SU-DHL-6 (cell line): ENCODE measurements around the gene PUS10.
"Not testable (repeated sequence)": the region's sequence is repeated elsewhere in the genome, so short reads cannot be mapped to it uniquely, and the experiment has no call there.

Source experiments
- H2AFZ ChIP-seq: fragments of 200-600 bp; sonication (generic); 2 replicates; pipeline ENCODE4 v1.6.1; 2014; ENCODE audit warnings: low read depth, mild to moderate bottlenecking, moderate library complexity, mixed read lengths, antibody characterized with exemption, low read length; ENCODE audit not compliant: severe bottlenecking
- H3F3A ChIP-seq: fragments of 200-600 bp; shearing (Covaris generic); 2 replicates; pipeline ENCODE4 v1.6.0; 2016; ENCODE audit warnings: antibody characterized with exemption, mild to moderate bottlenecking; ENCODE audit not compliant: insufficient read depth
- H3K27ac ChIP-seq: fragments of 200-600 bp; sonication (generic); 2 replicates; pipeline ENCODE4 v1.5.1; 2016; ENCODE audit warnings: low read depth, mild to moderate bottlenecking, low read length, moderate library complexity, mixed read lengths
- H3K27me3 ChIP-seq: fragments of 200-600 bp; sonication (generic), shearing (Covaris generic); 2 replicates; pipeline ENCODE4 v1.6.0; 2014; ENCODE audit warnings: mild to moderate bottlenecking, low read length
- H3K36me3 ChIP-seq: fragments of 200-600 bp; sonication (generic); 2 replicates; pipeline ENCODE4 v1.6.1; 2014; ENCODE audit warnings: mild to moderate bottlenecking, low read length, mixed read lengths
- H3K4me2 ChIP-seq: fragments of 300-600, 200-600 bp; shearing (Covaris generic), sonication (generic); 2 replicates; pipeline ENCODE4 v1.6.0; 2014; ENCODE audit warnings: low read length, low read depth, mild to moderate bottlenecking; ENCODE audit not compliant: poor library complexity, severe bottlenecking
- H3K4me3 ChIP-seq: fragments of 200-600 bp; sonication (generic); 2 replicates; pipeline ENCODE4 v1.5.1; 2014; ENCODE audit warnings: antibody characterized with exemption, low read length, mild to moderate bottlenecking, mixed read lengths; ENCODE audit not compliant: insufficient read depth, poor library complexity, severe bottlenecking
- H3K79me2 ChIP-seq: fragments of 200-600 bp; sonication (generic); 2 replicates; pipeline ENCODE4 v1.6.1; 2014; ENCODE audit warnings: mild to moderate bottlenecking, low read length, moderate library complexity; ENCODE audit not compliant: insufficient read depth
- H3K9ac ChIP-seq: fragments of 200-600 bp; sonication (generic); 2 replicates; pipeline ENCODE4 v1.7.0; 2014; ENCODE audit warnings: mild to moderate bottlenecking, low read length
- H3K9me2 ChIP-seq: fragments of 200-600 bp; sonication (generic); replicated peaks from 2 replicates; pipeline ENCODE4 v1.6.1; 2014; ENCODE audit warnings: low read length; ENCODE audit not compliant: insufficient read depth
- H3K9me3 ChIP-seq: fragments of 200-600 bp; sonication (generic); 2 replicates; pipeline ENCODE4 v1.6.1; 2014; ENCODE audit warnings: low read length, mixed read lengths; ENCODE audit not compliant: insufficient read depth
- H4K20me1 ChIP-seq: fragments of 200-600 bp; sonication (generic); 2 replicates; pipeline ENCODE4 v1.6.1; 2014; ENCODE audit warnings: low read depth, mild to moderate bottlenecking, antibody characterized with exemption, low read length, moderate library complexity, mixed read lengths
- CTCF ChIP-seq: fragments of 200-600 bp; sonication (generic); IDR thresholded peaks from one replicate; pipeline ENCODE4 v1.5.1; 2017; ENCODE audit warnings: antibody characterized with exemption, mild to moderate bottlenecking, low read length, moderate library complexity; ENCODE audit not compliant: insufficient read depth, poor library complexity, severe bottlenecking
- EZH2phosphoT487 ChIP-seq: fragments of 200-600 bp; sonication (generic), shearing (Covaris generic); conservative IDR thresholded peaks from 2 replicates; pipeline ENCODE4 v1.6.1; 2018; ENCODE audit warnings: mild to moderate bottlenecking, antibody characterized with exemption, low read length, moderate library complexity, mixed read lengths

PUS10 gene

DNA sequence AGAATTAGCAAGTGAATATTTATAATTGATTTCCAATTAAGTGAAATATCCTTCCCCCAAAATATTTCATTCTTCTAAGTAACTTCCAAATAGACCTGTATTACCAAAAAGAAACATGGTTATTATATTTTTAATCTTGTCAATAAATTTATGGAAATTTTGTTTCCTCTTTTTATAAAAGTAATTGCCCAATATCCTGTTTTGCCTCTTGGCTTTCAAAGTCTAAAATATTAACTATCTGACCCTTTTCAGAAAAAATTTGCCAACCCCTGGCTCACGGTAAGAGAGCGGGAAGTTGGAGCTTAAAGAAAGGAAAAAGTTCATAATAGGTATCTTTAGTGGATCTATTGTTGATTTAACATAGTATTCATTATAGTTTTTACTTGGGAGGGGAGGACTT, 27.2 kb upstream of the PUS10 start:
- H4K20me1 ChIP-seq: no peaks in the 10 kb centered on the region
- 0 out of 2 replicates have a peak, but pooled peaks cover 7% of the 10 kb centered on the region for H3K79me2 ChIP-seq
- H3K4me2 ChIP-seq: no peak overlapping the region

DNA sequence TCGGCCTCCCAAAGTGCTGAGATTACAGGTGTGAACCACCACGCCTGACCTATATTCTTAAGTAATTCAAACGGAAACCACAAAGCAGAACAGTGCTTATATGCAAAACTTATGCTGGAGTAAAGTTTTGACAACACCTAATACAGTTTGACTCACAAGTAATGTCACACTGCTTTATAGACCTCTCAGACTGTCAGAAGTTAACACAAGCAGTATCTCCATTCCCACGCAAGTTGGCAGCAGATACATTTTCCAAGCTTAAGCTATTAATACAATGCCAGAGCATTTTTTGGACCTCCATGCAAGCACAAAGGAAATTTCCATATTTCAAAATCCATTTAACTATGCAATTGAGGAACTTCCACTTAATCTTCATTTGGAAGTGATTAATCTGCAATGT, 26.6 kb upstream of the PUS10 start:
- Histone ChIP-seq H3K9me2 (no peaks in the 10 kb centered on the region), H3K36me3 (peaks cover 30% of the 10 kb centered on the region), H3K27me3 (no peaks in the 10 kb centered on the region), H3K9ac (no peak overlapping the region), H3K79me2 (0 out of 2 replicates have a peak, but pooled peaks cover 7% of the 10 kb centered on the region), H3F3A (no peaks in the 10 kb centered on the region; the same call in 1 of the 2 replicates), H3K4me2 (no peak overlapping the region), H4K20me1 (no peaks in the 10 kb centered on the region), H3K9me3 (no peaks in the 10 kb centered on the region), H3K27ac (no peak overlapping the region), H2AFZ (no peak overlapping the region), H3K4me3 (no peak overlapping the region)
- TF ChIP-seq CTCF (no peak), EZH2phosphoT487 (no peak)

More for the DNA sequence above, 27.2 kb upstream of the PUS10 start:
- Histone ChIP-seq H3K4me3 (no peak overlapping the region), H3K27me3 (no peaks in the 10 kb centered on the region), H3K9me3 (no peaks in the 10 kb centered on the region), H3F3A (no peaks in the 10 kb centered on the region; the same call in 1 of the 2 replicates), H3K9me2 (no peaks in the 10 kb centered on the region), H3K27ac (no peak overlapping the region), H3K36me3 (peaks cover 30% of the 10 kb centered on the region), H2AFZ (no peak overlapping the region), H3K9ac (no peak overlapping the region)
- TF ChIP-seq EZH2phosphoT487: no peak
- TF ChIP-seq CTCF: no peak

GRCh38 chr2:61042807-61043206, 24.8 kb upstream of the PUS10 start:
- Histone ChIP-seq H3K4me3 (no peak overlapping the region), H3K4me2 (no peak overlapping the region), H3K9me3 (no peaks in the 10 kb centered on the region), H3K79me2 (0 out of 2 replicates have a peak, but pooled peaks cover 7% of the 10 kb centered on the region), H2AFZ (no peak overlapping the region), H3K9ac (no peak overlapping the region), H3F3A (no peaks in the 10 kb centered on the region; the same call in 1 of the 2 replicates), H4K20me1 (no peaks in the 10 kb centered on the region), H3K9me2 (no peaks in the 10 kb centered on the region), H3K27ac (no peak overlapping the region), H3K36me3 (peaks cover 15% of the 10 kb centered on the region), H3K27me3 (no peaks in the 10 kb centered on the region)
- TF ChIP-seq EZH2phosphoT487 (no peak), CTCF (no peak)

DNA sequence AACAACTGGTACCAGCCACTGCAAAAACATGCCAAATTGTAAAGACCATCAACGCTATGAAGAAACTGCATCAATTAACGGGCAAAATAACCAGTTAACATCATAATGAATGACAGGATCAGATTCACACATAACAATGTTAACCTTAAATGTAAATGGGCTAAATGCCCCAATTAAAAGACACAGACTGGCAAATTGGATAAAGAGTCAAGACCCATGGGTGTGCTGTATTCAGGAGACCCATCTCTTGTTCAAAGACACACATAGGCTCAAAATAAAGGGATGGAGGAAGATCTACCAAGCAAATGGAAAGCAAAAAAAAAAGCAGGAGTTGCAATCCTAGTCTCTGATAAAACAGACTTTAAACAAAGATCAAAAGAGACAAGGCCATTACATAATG, 18.6 kb upstream of the PUS10 start:
- not testable (repeated sequence) for H2AFZ ChIP-seq, H3K79me2 ChIP-seq, H3K4me3 ChIP-seq, H3K4me2 ChIP-seq, H3K9me3 ChIP-seq, H4K20me1 ChIP-seq, H3K9me2 ChIP-seq, H3F3A ChIP-seq, H3K9ac ChIP-seq, H3K27ac ChIP-seq, H3K27me3 ChIP-seq
- peaks cover 17% of the 10 kb centered on the region for H3K36me3 ChIP-seq

- peaks cover 18% of the 10 kb centered on the region for H3K36me3 ChIP-seq
- H3K4me3 ChIP-seq, H3K79me2 ChIP-seq, H4K20me1 ChIP-seq, H3K9me2 ChIP-seq, H3K9me3 ChIP-seq, H3K4me2 ChIP-seq, H3K27ac ChIP-seq, H3F3A ChIP-seq, H3K9ac ChIP-seq, H3K27me3 ChIP-seq, H2AFZ ChIP-seq: not testable (repeated sequence)
These were observed 16.5 kb upstream of the PUS10 start for GRCh38 chr2:61034592-61034991.
